Neural cell (in vitro differentiated cells): Measurements from ENCODE around the gene TMEM132E.

ENCODE experiments used
- CTCF ChIP-seq: fragments of 450-650 bp; IDR thresholded peaks from 2 replicates; pipeline ENCODE4 v1.5.1; 2014; ENCODE audit warnings: antibody characterized with exemption, mild to moderate bottlenecking, moderate library complexity; ENCODE audit not compliant: poor library complexity, severe bottlenecking
- EP300 ChIP-seq: fragments of 450-650 bp; conservative IDR thresholded peaks from 2 replicates; pipeline ENCODE4 v1.6.1; 2014; ENCODE audit warnings: antibody characterized with exemption, mild to moderate bottlenecking, moderate library complexity; ENCODE audit not compliant: poor library complexity, severe bottlenecking
- POLR2AphosphoS5 ChIP-seq: IDR thresholded peaks from 2 replicates; pipeline ENCODE4 v1.6.1; 2012

GRCh38 chr17:34644941-34645550, 65.7 kb downstream of the TMEM132E start:
- TF ChIP-seq EP300 (no peak), POLR2AphosphoS5 (no peak), CTCF (no peak)
